Loucy (cell line): ENCODE results near the gene HLA-DRB1.

ENCODE experiments used
- CTCF ChIP-seq: fragments of 200-600 bp; sonication (generic); conservative IDR thresholded peaks from 2 replicates; pipeline ENCODE4 v1.5.1; 2014; ENCODE audit warnings: mild to moderate bottlenecking, antibody characterized with exemption, low read length
- EZH2phosphoT487 ChIP-seq: fragments of 200-600 bp; IDR thresholded peaks from 2 replicates; pipeline ENCODE4 v1.6.1; 2018; ENCODE audit warnings: antibody characterized with exemption, mild to moderate bottlenecking, moderate library complexity, borderline replicate concordance

- TF ChIP-seq CTCF, result no peak
- no peak for TF ChIP-seq EZH2phosphoT487
These were observed 59.8 kb downstream of the HLA-DRB1 start, which contains the start of gene HLA-DRB5 for GRCh38 chr6:32529697-32530430.
